WERI-Rb-1 (cell line): ENCODE data around the gene AFG1L.

ENCODE experiments used
- DNase-seq: peaks from one replicate; pipeline ENCODE4 v3.0.0-alpha.2; 2020
- H3K27ac ChIP-seq: fragments of 250-450 bp; sonication (Bioruptor Pico); 2 replicates; pipeline ENCODE4 v1.5.1; 2020; ENCODE audit warnings: mild to moderate bottlenecking, moderate library complexity
- H3K27me3 ChIP-seq: fragments of 250-450 bp; sonication (Bioruptor Pico); 2 replicates; pipeline ENCODE4 v1.5.1; 2021; ENCODE audit warnings: mild to moderate bottlenecking, low read depth, moderate library complexity; ENCODE audit not compliant: insufficient read depth, severe bottlenecking
- H3K36me3 ChIP-seq: fragments of 250-450 bp; sonication (Bioruptor Pico); 2 replicates; pipeline ENCODE4 v1.5.1; 2020; ENCODE audit warnings: mild to moderate bottlenecking, moderate library complexity
- H3K4me3 ChIP-seq: 2 replicates; pipeline ENCODE4 v1.5.1; 2011; ENCODE audit warnings: low read depth, mild to moderate bottlenecking, control low read depth, low read length
- H3K9me3 ChIP-seq: fragments of 250-450 bp; sonication (Bioruptor Pico); 2 replicates; pipeline ENCODE4 v1.5.1; 2021; ENCODE audit warnings: mild to moderate bottlenecking, moderate library complexity; ENCODE audit not compliant: severe bottlenecking
- CTCF ChIP-seq: IDR thresholded peaks from 2 replicates; pipeline ENCODE4 v1.5.1; 2011; ENCODE audit warnings: low read depth, mild to moderate bottlenecking, control low read depth, inconsistent platforms, low read length

The AFG1L gene

DNA sequence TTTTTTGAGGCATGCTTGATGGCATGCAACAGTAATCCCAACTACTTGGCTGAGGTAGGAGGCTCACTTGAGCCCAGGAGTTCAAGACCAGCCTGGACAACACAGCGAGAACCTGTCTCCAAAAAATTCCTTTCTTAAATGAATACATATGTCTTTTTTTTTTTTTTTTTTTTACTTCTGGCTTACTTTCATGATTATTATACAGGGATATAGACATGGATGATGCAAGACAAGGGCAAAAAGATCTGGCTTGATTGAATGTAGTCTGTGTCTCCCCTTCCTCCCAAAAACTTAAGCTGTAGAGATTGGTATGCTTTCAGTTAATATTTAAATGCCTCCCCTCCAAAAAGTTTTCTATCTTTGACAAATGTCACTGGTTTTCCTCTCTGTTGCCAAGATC, 41.6 kb upstream of the AFG1L start:
- no peak for TF ChIP-seq CTCF
- H3K27me3 ChIP-seq: no peaks in the 10 kb centered on the region
- H3K9me3 ChIP-seq: no peaks in the 10 kb centered on the region
- no peak for DNase-seq
- H3K27ac ChIP-seq: no peak overlapping the region
- H3K36me3 ChIP-seq: no peaks in the 10 kb centered on the region; the same call in 1 of the 2 replicates
- no peak overlapping the region for H3K4me3 ChIP-seq

GRCh38 chr6:108254433-108255410, 40.1 kb upstream of the AFG1L start:
- H3K27ac ChIP-seq: no peak overlapping the region
- H3K4me3 ChIP-seq: no peak overlapping the region
- H3K9me3 ChIP-seq: no peaks in the 10 kb centered on the region
- H3K36me3 ChIP-seq: peaks cover 10% of the 10 kb centered on the region
- TF ChIP-seq CTCF: no peak
- no peaks in the 10 kb centered on the region for H3K27me3 ChIP-seq
- no peak for DNase-seq

- Histone ChIP-seq H3K9me3 (no peaks in the 10 kb centered on the region), H3K27ac (peak overlapping the region; percentile 82), H3K36me3 (peaks cover 10% of the 10 kb centered on the region; the same call in 1 of the 2 replicates), H3K4me3 (peak overlapping the region; percentile 98), H3K27me3 (no peaks in the 10 kb centered on the region)
- DNase-seq: no peak
- TF ChIP-seq CTCF: no peak
Measured at GRCh38 chr6:108260126-108260808, 34.6 kb upstream of the AFG1L start.

DNA sequence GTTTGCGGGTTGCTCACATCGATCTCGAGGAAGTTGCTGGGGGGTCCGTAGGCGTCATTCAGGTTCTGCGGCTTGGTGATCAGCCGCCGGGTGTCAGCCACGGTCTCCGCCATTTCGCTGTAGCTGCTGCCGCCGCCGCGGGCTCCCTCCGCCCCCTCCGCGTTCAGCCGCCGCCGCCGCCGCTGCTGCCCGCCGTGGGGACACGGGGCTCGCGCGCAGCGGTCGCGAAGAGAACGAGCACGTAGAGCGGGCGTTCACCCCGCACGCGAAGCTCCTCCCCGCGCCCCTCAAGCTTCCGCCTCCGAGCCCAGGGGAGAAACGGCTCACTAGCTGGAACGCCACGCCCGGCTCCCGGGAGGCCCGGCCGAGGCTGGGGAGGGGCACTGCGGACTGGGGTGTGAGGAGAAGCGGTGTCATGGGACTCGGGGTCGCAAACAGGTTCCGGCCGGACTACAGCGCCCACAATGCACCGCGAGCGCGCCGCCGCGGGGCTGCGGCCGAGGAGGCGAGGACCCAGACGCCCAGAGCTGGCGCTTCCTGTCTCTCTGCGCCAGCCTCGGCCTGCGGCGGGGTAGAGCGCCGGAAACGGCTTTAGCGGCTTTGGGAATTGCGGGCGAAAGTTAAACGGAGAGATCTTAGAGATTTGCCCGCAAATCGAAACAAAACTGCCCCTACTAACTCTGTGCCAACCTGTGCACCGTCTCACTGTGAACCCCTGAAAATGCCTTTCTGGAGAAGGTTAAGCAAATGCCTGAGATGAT, 33.9 kb upstream of the AFG1L start, which contains the start of gene SNX3:
SNX3 (minus strand) TSS at position 232 of the 761 bp plus-strand sequence; CDS start at position 113, 119 bp downstream.
- peaks cover 10% of the 10 kb centered on the region; the same call in 1 of the 2 replicates for H3K36me3 ChIP-seq
- TF ChIP-seq CTCF: peak; percentile 22; the same call in 1 of the 2 replicates
- DNase-seq: peak; percentile 93
- peak within 1 kb of the TSS; percentile 98 for H3K4me3 ChIP-seq
- peak within 1 kb of the TSS; percentile 82 for H3K27ac ChIP-seq
- no peaks in the 10 kb centered on the region for H3K9me3 ChIP-seq
- H3K27me3 ChIP-seq: no peaks in the 10 kb centered on the region

DNA sequence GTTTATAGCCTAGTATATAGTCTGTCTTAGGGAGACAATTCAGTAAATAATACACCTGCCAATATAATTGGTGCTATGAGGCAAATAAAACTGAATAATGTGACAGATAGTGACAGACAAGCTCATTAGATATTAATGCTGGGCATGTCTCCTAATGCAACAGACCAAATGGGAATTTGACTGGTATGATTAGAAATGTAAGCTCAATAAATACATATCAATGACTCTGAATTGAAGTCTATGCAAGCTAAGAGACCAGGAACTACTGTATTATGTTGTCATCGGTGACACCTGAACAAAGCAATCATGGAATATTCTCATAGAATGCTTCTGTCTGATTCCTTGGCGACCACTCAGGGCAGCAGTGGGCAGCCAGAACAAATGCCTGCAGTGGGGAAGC, 31.5 kb upstream of the AFG1L start:
- DNase-seq: no peak
- no peaks in the 10 kb centered on the region for H3K9me3 ChIP-seq
- no peak for TF ChIP-seq CTCF
- no peak overlapping the region for H3K27ac ChIP-seq
- H3K27me3 ChIP-seq: no peaks in the 10 kb centered on the region
- no peak overlapping the region for H3K4me3 ChIP-seq
- peaks cover 10% of the 10 kb centered on the region; the same call in 1 of the 2 replicates for H3K36me3 ChIP-seq
